GM12878 (cell line): ENCODE results near the gene TTC8. TPM values are rescaled to one million over a fixed set of nuclear protein-coding genes. Genes with fewer than 3 reads are reported as not detected.

ENCODE experiments used
- ATAC-seq: fragments of 200-7000 bp; cut with Tn5 transposase; 3 replicates; pipeline ENCODE4 v1.9.1; 2020; ENCODE audit warnings: mild to moderate bottlenecking, moderate library complexity
- BruUV-seq: library from RNA; stranded (reverse); fragments of 400-500 nt; replicated peaks from 2 replicates; lab custom pipeline; 2021; lab: Mats Ljungman, UMichigan
- CTCF ChIA-PET: fragments of 300-600 bp; sonication (Branson Sonifier 250); formaldehyde crosslinking; extraction: SDS; loops from one replicate; lab custom pipeline; 2021; ENCODE audit warnings: inconsistent platforms; lab: Yijun Ruan, JAX
- POLR2A ChIA-PET: fragments of 350-600 bp; formaldehyde crosslinking; extraction: SDS; loops from one replicate; lab custom pipeline; 2021; ENCODE audit warnings: inconsistent platforms; lab: Charles Lee
- RAD21 ChIA-PET: fragments of 300-600 bp; sonication (Branson Sonifier 250); formaldehyde crosslinking; loops from one replicate; lab custom pipeline; 2023; ENCODE audit warnings: antibody characterized with exemption; ENCODE audit not compliant: unreplicated experiment; lab: Charles Lee
- SMC1A ChIA-PET: fragments of 300-600 bp; sonication (Branson Sonifier 250); formaldehyde crosslinking; loops from one replicate; lab custom pipeline; 2023; ENCODE audit not compliant: unreplicated experiment, uncharacterized antibody; lab: Charles Lee
- DNase-seq: peaks from one replicate; pipeline ENCODE4 v3.0.0-alpha.2; 2011; ENCODE audit warnings: low read depth, low spot score
- FAIRE-seq: peaks from 3 replicates; lab custom pipeline; 2011; peaks lifted over from hg19 to GRCh38; lab: Jason Lieb, UNC
- H2AFZ ChIP-seq: 2 replicates; pipeline ENCODE4 v1.6.0; 2011; ENCODE audit warnings: low read depth, low read length, control low read depth; ENCODE audit not compliant: control insufficient read depth
- H3K27ac ChIP-seq: 2 replicates; pipeline ENCODE4 v1.5.1; 2011; ENCODE audit warnings: control low read depth; ENCODE audit not compliant: control insufficient read depth, insufficient read depth
- H3K27me3 ChIP-seq, 2 experiments: replicated peaks in 1 of 2; 2 replicates each; pipeline versions ENCODE4 v1.6.0 to v1.6.1; 2011; ENCODE audit warnings: low read length in 1 of 2; ENCODE audit not compliant: control insufficient read depth in 2 of 2, insufficient read depth in 2 of 2
- H3K36me3 ChIP-seq, 2 experiments: 2 replicates each; pipeline ENCODE4 v1.5.1; 2011; ENCODE audit warnings: low read length in 1 of 2; ENCODE audit not compliant: control insufficient read depth in 2 of 2, insufficient read depth in 2 of 2
- H3K4me1 ChIP-seq: 2 replicates; pipeline ENCODE4 v1.6.1; 2011; ENCODE audit warnings: mild to moderate bottlenecking, low read length, moderate library complexity, mixed read lengths; ENCODE audit not compliant: control insufficient read depth, insufficient read depth
- H3K4me2 ChIP-seq: 2 replicates; pipeline ENCODE4 v1.6.0; 2011; ENCODE audit warnings: control low read depth; ENCODE audit not compliant: control insufficient read depth, insufficient read depth
- H3K4me3 ChIP-seq: fragments of 200-600 bp; sonication (generic); 2 replicates; pipeline ENCODE4 v1.5.1; 2016
- H3K79me2 ChIP-seq: 2 replicates; pipeline ENCODE4 v1.6.0; 2011; ENCODE audit warnings: low read length; ENCODE audit not compliant: control insufficient read depth, insufficient read depth
- H3K9ac ChIP-seq: 2 replicates; pipeline ENCODE4 v1.8.0; 2011; ENCODE audit warnings: low read length, control low read depth, mixed read lengths; ENCODE audit not compliant: control insufficient read depth, insufficient read depth
- H3K9me3 ChIP-seq: replicated peaks from 3 replicates; pipeline ENCODE4 v1.5.1; 2011; ENCODE audit warnings: mild to moderate bottlenecking, low read length; ENCODE audit not compliant: control insufficient read depth, insufficient read depth
- H4K20me1 ChIP-seq: 2 replicates; pipeline ENCODE4 v1.6.0; 2011; ENCODE audit not compliant: control insufficient read depth, insufficient read depth
- EED ChIP-seq: sonication (generic); IDR thresholded peaks from 2 replicates; pipeline ENCODE4 v1.6.1; 2016; ENCODE audit warnings: antibody characterized with exemption, low read depth
- EGR1 ChIP-seq, 2 experiments: IDR thresholded peaks; 1 replicate in 1 of 2; 2 replicates in 1 of 2; pipeline ENCODE4 v1.6.1; 2011 to 2012; ENCODE audit warnings: low read depth in 2 of 2, low read length in 2 of 2, borderline replicate concordance in 1 of 2, mild to moderate bottlenecking in 1 of 2, moderate library complexity in 1 of 2
- HDAC6 ChIP-seq: fragments of 200-600 bp; sonication (generic); IDR thresholded peaks from one replicate; pipeline ENCODE4 v1.8.0; 2017; ENCODE audit warnings: antibody characterized with exemption; ENCODE audit not compliant: unreplicated experiment
- MTA2 ChIP-seq: fragments of 450-650 bp; IDR thresholded peaks from 2 replicates; pipeline ENCODE4 v1.6.1; 2016; ENCODE audit warnings: low read depth, mild to moderate bottlenecking, moderate library complexity
- MYB ChIP-seq: fragments of 150-350 bp; IDR thresholded peaks from 2 replicates; pipeline ENCODE4 v1.6.1; 2014; ENCODE audit warnings: mild to moderate bottlenecking, low read depth, low read length, borderline replicate concordance
- YBX1 ChIP-seq: fragments of 450-650 bp; IDR thresholded peaks from 2 replicates; pipeline ENCODE4 v1.6.1; 2016; ENCODE audit warnings: antibody characterized with exemption
- ZBED1 ChIP-seq: IDR thresholded peaks from 2 replicates; pipeline ENCODE4 v1.6.1; 2016; ENCODE audit warnings: borderline replicate concordance
- ZNF384 ChIP-seq: IDR thresholded peaks from 2 replicates; pipeline ENCODE4 v1.6.1; 2012; ENCODE audit warnings: low read depth, mild to moderate bottlenecking, low read length, improper control_type of control experiment, borderline replicate concordance
- whole genome bisulfite sequencing: methylation state at CpG from one replicate; pipeline ENCODE4 v1.1.6; 2016; ENCODE audit warnings: low lambda C conversion rate; ENCODE audit not compliant: insufficient replicate concordance, insufficient coverage; ENCODE audit errors: missing lambda C conversion rate; 5-methylcytosine and 5-hydroxymethylcytosine counted together
- in situ Hi-C: fragments of 300-500 bp; cut with MboI; formaldehyde crosslinking; loops from 9 replicates; pipeline ENCODE4 v1.14.3; 2018; ENCODE audit warnings: mixed read lengths
- intact Hi-C: fragments of 100-400 bp; cut with micrococcal nuclease; formaldehyde crosslinking; loops from one replicate; pipeline ENCODE4 v1.14.2; 2022; ENCODE audit not compliant: unreplicated experiment
- polyA plus RNA-seq, 11 experiments: library from polyadenylated mRNA; depleted of rRNA in 4 of 11; unstranded in 6 of 11; stranded (reverse) in 5 of 11; fragments of >200 nt; fragmentation: Nextera tagmentation in 4 of 11; fragmentation: Illumina TruSeq in 1 of 11; extraction: Ambion mirVana in 4 of 11; extraction: Trizol in 1 of 11; gene quantifications; 1 replicate in 1 of 11; 2 replicates in 10 of 11; pipeline versions ENCODE4 v1.2.1 to v1.2.3, GENCODE V29; 2011 to 2016; ENCODE audit warnings: inconsistent platforms in 2 of 11, missing spikeins in 2 of 11, low read depth in 1 of 11
- total RNA-seq, 4 experiments: library from RNA; depleted of rRNA in 3 of 4; stranded (reverse); fragments of >200 nt in 3 of 4; fragmentation: Illumina TruSeq in 1 of 4; extraction: Trizol in 1 of 4; gene quantifications; 2 replicates each; pipeline versions ENCODE4 v1.2.1 to v1.2.3, GENCODE V29; 2013 to 2021
- TF ChIP-seq, protein P1 (sequence below): IDR thresholded peaks from 2 replicates; pipeline ENCODE4 v1.6.1; 2011; ENCODE audit warnings: low read depth, low read length, improper control_type of control experiment, borderline replicate concordance
- TF ChIP-seq, protein P2 (sequence below): IDR thresholded peaks from 2 replicates; pipeline ENCODE4 v1.6.1; 2012; ENCODE audit warnings: mild to moderate bottlenecking, low read depth, low read length
- TF ChIP-seq, protein P3 (sequence below): fragments of 450-650 bp; IDR thresholded peaks from 2 replicates; pipeline ENCODE4 v1.6.1; 2017; ENCODE audit warnings: mild to moderate bottlenecking, moderate library complexity
- TF ChIP-seq, protein P4 (sequence below): IDR thresholded peaks from 2 replicates; pipeline ENCODE4 v1.6.1; 2012; ENCODE audit warnings: low read depth, low read length, improper control_type of control experiment

Gene TTC8
- total and polyA plus RNA-seq, 10 of the 15 experiments (the other 5 are each of a cell fraction or from before 2014, with no cell fraction given): 1.5 to 4.6 (median 2.5) TPM

DNA sequence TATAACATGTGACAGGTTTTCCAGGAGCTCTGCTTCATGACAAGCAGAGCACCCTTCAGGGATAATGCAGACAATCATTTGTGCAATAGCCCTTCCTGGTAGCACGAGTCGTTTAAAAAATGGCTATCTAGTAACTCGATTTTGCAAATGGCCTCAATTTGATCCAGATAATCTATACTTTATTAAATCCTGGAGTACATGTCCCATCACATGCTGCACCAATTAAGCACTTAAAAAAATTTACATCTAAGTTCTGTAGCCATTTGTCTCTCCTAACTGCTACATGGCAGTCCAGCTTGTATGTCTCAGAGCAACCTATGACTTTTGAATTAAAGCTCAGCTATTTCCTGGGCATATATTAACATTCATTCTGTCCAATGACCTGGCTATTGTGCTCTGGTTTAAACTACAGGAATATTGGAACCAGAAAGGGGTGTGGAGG lies 79.8 kb downstream of the TTC8 start (continued):
- TF ChIP-seq, protein P1, sequence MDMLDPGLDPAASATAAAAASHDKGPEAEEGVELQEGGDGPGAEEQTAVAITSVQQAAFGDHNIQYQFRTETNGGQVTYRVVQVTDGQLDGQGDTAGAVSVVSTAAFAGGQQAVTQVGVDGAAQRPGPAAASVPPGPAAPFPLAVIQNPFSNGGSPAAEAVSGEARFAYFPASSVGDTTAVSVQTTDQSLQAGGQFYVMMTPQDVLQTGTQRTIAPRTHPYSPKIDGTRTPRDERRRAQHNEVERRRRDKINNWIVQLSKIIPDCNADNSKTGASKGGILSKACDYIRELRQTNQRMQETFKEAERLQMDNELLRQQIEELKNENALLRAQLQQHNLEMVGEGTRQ: no peak
- TF ChIP-seq ZBED1 (no peak), HDAC6 (no peak), YBX1 (no peak)
- TF ChIP-seq, protein P2, sequence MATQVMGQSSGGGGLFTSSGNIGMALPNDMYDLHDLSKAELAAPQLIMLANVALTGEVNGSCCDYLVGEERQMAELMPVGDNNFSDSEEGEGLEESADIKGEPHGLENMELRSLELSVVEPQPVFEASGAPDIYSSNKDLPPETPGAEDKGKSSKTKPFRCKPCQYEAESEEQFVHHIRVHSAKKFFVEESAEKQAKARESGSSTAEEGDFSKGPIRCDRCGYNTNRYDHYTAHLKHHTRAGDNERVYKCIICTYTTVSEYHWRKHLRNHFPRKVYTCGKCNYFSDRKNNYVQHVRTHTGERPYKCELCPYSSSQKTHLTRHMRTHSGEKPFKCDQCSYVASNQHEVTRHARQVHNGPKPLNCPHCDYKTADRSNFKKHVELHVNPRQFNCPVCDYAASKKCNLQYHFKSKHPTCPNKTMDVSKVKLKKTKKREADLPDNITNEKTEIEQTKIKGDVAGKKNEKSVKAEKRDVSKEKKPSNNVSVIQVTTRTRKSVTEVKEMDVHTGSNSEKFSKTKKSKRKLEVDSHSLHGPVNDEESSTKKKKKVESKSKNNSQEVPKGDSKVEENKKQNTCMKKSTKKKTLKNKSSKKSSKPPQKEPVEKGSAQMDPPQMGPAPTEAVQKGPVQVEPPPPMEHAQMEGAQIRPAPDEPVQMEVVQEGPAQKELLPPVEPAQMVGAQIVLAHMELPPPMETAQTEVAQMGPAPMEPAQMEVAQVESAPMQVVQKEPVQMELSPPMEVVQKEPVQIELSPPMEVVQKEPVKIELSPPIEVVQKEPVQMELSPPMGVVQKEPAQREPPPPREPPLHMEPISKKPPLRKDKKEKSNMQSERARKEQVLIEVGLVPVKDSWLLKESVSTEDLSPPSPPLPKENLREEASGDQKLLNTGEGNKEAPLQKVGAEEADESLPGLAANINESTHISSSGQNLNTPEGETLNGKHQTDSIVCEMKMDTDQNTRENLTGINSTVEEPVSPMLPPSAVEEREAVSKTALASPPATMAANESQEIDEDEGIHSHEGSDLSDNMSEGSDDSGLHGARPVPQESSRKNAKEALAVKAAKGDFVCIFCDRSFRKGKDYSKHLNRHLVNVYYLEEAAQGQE: no peak

DNA sequence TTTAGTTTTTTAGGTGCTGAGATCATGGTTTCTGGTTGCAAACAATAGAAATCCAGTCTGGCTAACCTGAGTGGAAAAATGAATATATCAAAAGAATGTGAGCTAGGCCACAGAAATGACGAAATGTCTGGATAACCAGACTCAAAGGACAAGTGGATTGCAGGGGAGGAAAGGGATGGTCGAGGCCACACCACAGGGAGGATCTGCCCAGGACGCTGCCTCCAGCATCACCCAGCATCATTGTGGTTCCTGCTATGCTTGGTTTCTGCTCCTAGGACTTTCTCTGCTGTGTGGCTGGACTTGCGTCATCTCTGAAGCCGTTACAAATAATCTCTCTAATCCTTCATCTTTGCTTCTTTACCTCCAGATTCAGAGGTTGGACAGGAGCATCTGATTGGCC lies 80.4 kb downstream of the TTC8 start:
- BruUV-seq: no TSS peak
- Histone ChIP-seq H4K20me1 (no peaks in the 10 kb centered on the region; the same call in 1 of the 2 replicates), H3K9me3 (no peaks in the 10 kb centered on the region), H3K4me3 (no peak overlapping the region), H3K4me1 (no peaks in the 10 kb centered on the region), H3K4me2 (no peak overlapping the region), H3K27me3 (no peaks in the 10 kb centered on the region), H3K9ac (no peak overlapping the region), H3K27ac (no peak overlapping the region), H3K36me3 (no peaks in the 10 kb centered on the region), H2AFZ (no peak overlapping the region), H3K79me2 (no peaks in the 10 kb centered on the region)
- ChIA-PET SMC1A (no interaction called here), RAD21 (no interaction called here), POLR2A (no interaction called here), CTCF (no interaction called here)
- intact Hi-C loops: no loop called here
- FAIRE-seq: no peak
- ATAC-seq: no peak
- in situ Hi-C loops: no loop called here
- DNase-seq: no peak
- WGBS: 28% methylated on average over 5 of the region's 5 CpGs
- TF ChIP-seq MYB: no peak
- TF ChIP-seq, protein P3, sequence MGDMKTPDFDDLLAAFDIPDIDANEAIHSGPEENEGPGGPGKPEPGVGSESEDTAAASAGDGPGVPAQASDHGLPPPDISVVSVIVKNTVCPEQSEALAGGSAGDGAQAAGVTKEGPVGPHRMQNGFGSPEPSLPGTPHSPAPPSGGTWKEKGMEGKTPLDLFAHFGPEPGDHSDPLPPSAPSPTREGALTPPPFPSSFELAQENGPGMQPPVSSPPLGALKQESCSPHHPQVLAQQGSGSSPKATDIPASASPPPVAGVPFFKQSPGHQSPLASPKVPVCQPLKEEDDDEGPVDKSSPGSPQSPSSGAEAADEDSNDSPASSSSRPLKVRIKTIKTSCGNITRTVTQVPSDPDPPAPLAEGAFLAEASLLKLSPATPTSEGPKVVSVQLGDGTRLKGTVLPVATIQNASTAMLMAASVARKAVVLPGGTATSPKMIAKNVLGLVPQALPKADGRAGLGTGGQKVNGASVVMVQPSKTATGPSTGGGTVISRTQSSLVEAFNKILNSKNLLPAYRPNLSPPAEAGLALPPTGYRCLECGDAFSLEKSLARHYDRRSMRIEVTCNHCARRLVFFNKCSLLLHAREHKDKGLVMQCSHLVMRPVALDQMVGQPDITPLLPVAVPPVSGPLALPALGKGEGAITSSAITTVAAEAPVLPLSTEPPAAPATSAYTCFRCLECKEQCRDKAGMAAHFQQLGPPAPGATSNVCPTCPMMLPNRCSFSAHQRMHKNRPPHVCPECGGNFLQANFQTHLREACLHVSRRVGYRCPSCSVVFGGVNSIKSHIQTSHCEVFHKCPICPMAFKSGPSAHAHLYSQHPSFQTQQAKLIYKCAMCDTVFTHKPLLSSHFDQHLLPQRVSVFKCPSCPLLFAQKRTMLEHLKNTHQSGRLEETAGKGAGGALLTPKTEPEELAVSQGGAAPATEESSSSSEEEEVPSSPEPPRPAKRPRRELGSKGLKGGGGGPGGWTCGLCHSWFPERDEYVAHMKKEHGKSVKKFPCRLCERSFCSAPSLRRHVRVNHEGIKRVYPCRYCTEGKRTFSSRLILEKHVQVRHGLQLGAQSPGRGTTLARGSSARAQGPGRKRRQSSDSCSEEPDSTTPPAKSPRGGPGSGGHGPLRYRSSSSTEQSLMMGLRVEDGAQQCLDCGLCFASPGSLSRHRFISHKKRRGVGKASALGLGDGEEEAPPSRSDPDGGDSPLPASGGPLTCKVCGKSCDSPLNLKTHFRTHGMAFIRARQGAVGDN: no peak
- no peak for TF ChIP-seq EGR1 (IDR thresholded peaks at IDR 0.05; ENCODE audit: borderline replicate concordance in 1 of 2, low read depth in 2 of 2, low read length in 2 of 2)
- no peak for TF ChIP-seq EED
- TF ChIP-seq, protein P4, sequence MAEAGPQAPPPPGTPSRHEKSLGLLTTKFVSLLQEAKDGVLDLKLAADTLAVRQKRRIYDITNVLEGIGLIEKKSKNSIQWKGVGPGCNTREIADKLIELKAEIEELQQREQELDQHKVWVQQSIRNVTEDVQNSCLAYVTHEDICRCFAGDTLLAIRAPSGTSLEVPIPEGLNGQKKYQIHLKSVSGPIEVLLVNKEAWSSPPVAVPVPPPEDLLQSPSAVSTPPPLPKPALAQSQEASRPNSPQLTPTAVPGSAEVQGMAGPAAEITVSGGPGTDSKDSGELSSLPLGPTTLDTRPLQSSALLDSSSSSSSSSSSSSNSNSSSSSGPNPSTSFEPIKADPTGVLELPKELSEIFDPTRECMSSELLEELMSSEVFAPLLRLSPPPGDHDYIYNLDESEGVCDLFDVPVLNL: no peak
- no peak for TF ChIP-seq ZNF384
- TF ChIP-seq MTA2: no peak
